ENCODE data around the gene IL26.
"Not testable (repeated sequence)": the region's sequence is repeated elsewhere in the genome, so short reads cannot be mapped to it uniquely, and the experiment has no call there.

The IL26 gene

GRCh38 chr12:68176257-68176656, 49.4 kb downstream of the IL26 start:
- no peak overlapping the region for H2BK5ac ChIP-seq (ENCODE audit: low read length)
- H2BK12ac ChIP-seq (ENCODE audit: low read length) = no peak overlapping the region
- H4K91ac ChIP-seq (ENCODE audit: low read depth, low read length, poor library complexity) = no peak overlapping the region
- H3K9ac ChIP-seq (ENCODE audit: low read depth, low read length, poor library complexity) = no peak overlapping the region
- H3K27ac ChIP-seq (replicated peaks; ENCODE audit: low read length) = no peak overlapping the region
- peaks cover 0 to 3% of the 10 kb centered on the region in 2 donors for H3K4me1 ChIP-seq (ENCODE audit: control insufficient read depth in 2 of 2, insufficient read depth in 1 of 2, low read depth in 1 of 2, low read length in 2 of 2)
- no peak overlapping the region for H4K8ac ChIP-seq (ENCODE audit: low read depth, low read length)
- H3K79me1 ChIP-seq (ENCODE audit: low read depth, low read length) = no peaks in the 10 kb centered on the region
- no peak overlapping the region for H2BK15ac ChIP-seq (ENCODE audit: low read length)
- H3K4me2 ChIP-seq (ENCODE audit: insufficient read depth, low read length, poor library complexity, severe bottlenecking) = no peak overlapping the region
- H3K36me3 ChIP-seq (replicated peaks in 1 of 2; ENCODE audit: control insufficient read depth in 2 of 2, insufficient read depth in 2 of 2, low read length in 2 of 2) = no peaks in the 10 kb centered on the region
- no peak overlapping the region for H2AFZ ChIP-seq (ENCODE audit: low read length)
- no peak overlapping the region for H3K14ac ChIP-seq (ENCODE audit: low read length)
- H3K4ac ChIP-seq (ENCODE audit: low read length) = no peak overlapping the region
- no peak overlapping the region for H3K23ac ChIP-seq (ENCODE audit: low read depth, low read length, poor library complexity)
- no peak overlapping the region for H3K18ac ChIP-seq (ENCODE audit: low read length)
- H3K27me3 ChIP-seq (ENCODE audit: control insufficient read depth in 3 of 3, insufficient read depth in 3 of 3, low read depth in 1 of 3, low read length in 3 of 3) = no peaks in the 10 kb centered on the region
- no peak overlapping the region for H2BK120ac ChIP-seq (ENCODE audit: low read depth, low read length)
- H3K9me3 ChIP-seq (replicated peaks in 1 of 2; ENCODE audit: control insufficient read depth in 2 of 2, insufficient read depth in 1 of 2, low read depth in 1 of 2, low read length in 2 of 2) = no peaks in the 10 kb centered on the region
- H3K4me3 ChIP-seq (ENCODE audit: low read length in 2 of 2) = no peak overlapping the region
- no peak for DNase-seq (ENCODE audit: low spot score)
- no peak overlapping the region for H2AK5ac ChIP-seq (ENCODE audit: low read depth, low read length)

GRCh38 chr12:68175557-68176061, 50.0 kb downstream of the IL26 start:
- Histone ChIP-seq H3K4me3 (ENCODE audit: low read length in 2 of 2) (no peak overlapping the region), H3K4me2 (ENCODE audit: insufficient read depth, low read length, poor library complexity, severe bottlenecking) (no peak overlapping the region), H3K18ac (ENCODE audit: low read length) (no peak overlapping the region), H3K36me3 (replicated peaks in 1 of 2; ENCODE audit: control insufficient read depth in 2 of 2, insufficient read depth in 2 of 2, low read length in 2 of 2) (no peaks in the 10 kb centered on the region), H3K9ac (ENCODE audit: low read depth, low read length, poor library complexity) (no peak overlapping the region), H4K91ac (ENCODE audit: low read depth, low read length, poor library complexity) (no peak overlapping the region), H3K4ac (ENCODE audit: low read length) (no peak overlapping the region), H2BK12ac (ENCODE audit: low read length) (no peak overlapping the region), H2AFZ (ENCODE audit: low read length) (no peak overlapping the region), H4K8ac (ENCODE audit: low read depth, low read length) (no peak overlapping the region), H3K27ac (replicated peaks; ENCODE audit: low read length) (no peak overlapping the region), H2BK15ac (ENCODE audit: low read length) (no peak overlapping the region), H3K27me3 (ENCODE audit: control insufficient read depth in 3 of 3, insufficient read depth in 3 of 3, low read depth in 1 of 3, low read length in 3 of 3) (no peaks in the 10 kb centered on the region), H2BK5ac (ENCODE audit: low read length) (no peak overlapping the region), H3K23ac (ENCODE audit: low read depth, low read length, poor library complexity) (no peak overlapping the region), H3K79me1 (ENCODE audit: low read depth, low read length) (no peaks in the 10 kb centered on the region), H3K4me1 (ENCODE audit: control insufficient read depth in 2 of 2, insufficient read depth in 1 of 2, low read depth in 1 of 2, low read length in 2 of 2) (peaks cover 0 to 3% of the 10 kb centered on the region in 2 donors), H3K9me3 (replicated peaks in 1 of 2; ENCODE audit: control insufficient read depth in 2 of 2, insufficient read depth in 1 of 2, low read depth in 1 of 2, low read length in 2 of 2) (no peaks in the 10 kb centered on the region), H2AK5ac (ENCODE audit: low read depth, low read length) (no peak overlapping the region), H3K14ac (ENCODE audit: low read length) (no peak overlapping the region), H2BK120ac (ENCODE audit: low read depth, low read length) (no peak overlapping the region)
- no CpG with 5 or more reads among the region's 4 CpGs for WGBS, 2 donors (ENCODE audit: extremely low coverage in 2 of 2, insufficient read length in 2 of 2, insufficient replicate concordance in 1 of 2)
- no peak for DNase-seq (ENCODE audit: low spot score)

GRCh38 chr12:68174761-68175160, 50.8 kb downstream of the IL26 start:
- H3K4ac ChIP-seq (ENCODE audit: low read length); H3K27ac ChIP-seq (replicated peaks; ENCODE audit: low read length); H3K36me3 ChIP-seq (replicated peaks in 1 of 2; ENCODE audit: control insufficient read depth in 2 of 2, insufficient read depth in 2 of 2, low read length in 2 of 2); H3K27me3 ChIP-seq (ENCODE audit: control insufficient read depth in 3 of 3, insufficient read depth in 3 of 3, low read depth in 1 of 3, low read length in 3 of 3); H2BK5ac ChIP-seq (ENCODE audit: low read length); H4K8ac ChIP-seq (ENCODE audit: low read depth, low read length); H3K9ac ChIP-seq (ENCODE audit: low read depth, low read length, poor library complexity); H2AK5ac ChIP-seq (ENCODE audit: low read depth, low read length); H2BK120ac ChIP-seq (ENCODE audit: low read depth, low read length); DNase-seq (ENCODE audit: low spot score); H3K9me3 ChIP-seq (replicated peaks in 1 of 2; ENCODE audit: control insufficient read depth in 2 of 2, insufficient read depth in 1 of 2, low read depth in 1 of 2, low read length in 2 of 2); H3K4me1 ChIP-seq (ENCODE audit: control insufficient read depth in 2 of 2, insufficient read depth in 1 of 2, low read depth in 1 of 2, low read length in 2 of 2); H3K14ac ChIP-seq (ENCODE audit: low read length); H2BK12ac ChIP-seq (ENCODE audit: low read length); H4K91ac ChIP-seq (ENCODE audit: low read depth, low read length, poor library complexity); H3K18ac ChIP-seq (ENCODE audit: low read length); H2AFZ ChIP-seq (ENCODE audit: low read length); H3K23ac ChIP-seq (ENCODE audit: low read depth, low read length, poor library complexity); H3K4me3 ChIP-seq (ENCODE audit: low read length in 2 of 2); H3K79me1 ChIP-seq (ENCODE audit: low read depth, low read length); H2BK15ac ChIP-seq (ENCODE audit: low read length); H3K4me2 ChIP-seq (ENCODE audit: insufficient read depth, low read length, poor library complexity, severe bottlenecking): not testable (repeated sequence)
- WGBS, 2 donors (ENCODE audit: extremely low coverage in 2 of 2, insufficient read length in 2 of 2, insufficient replicate concordance in 1 of 2) = no CpG with 5 or more reads among the region's 3 CpGs

GRCh38 chr12:68173792-68174191, 51.8 kb downstream of the IL26 start:
- Histone ChIP-seq H3K4me3 (ENCODE audit: low read length in 2 of 2) (no peak overlapping the region), H2AK5ac (ENCODE audit: low read depth, low read length) (no peak overlapping the region), H2BK120ac (ENCODE audit: low read depth, low read length) (no peak overlapping the region), H3K18ac (ENCODE audit: low read length) (no peak overlapping the region), H2AFZ (ENCODE audit: low read length) (no peak overlapping the region), H3K23ac (ENCODE audit: low read depth, low read length, poor library complexity) (no peak overlapping the region), H3K9ac (ENCODE audit: low read depth, low read length, poor library complexity) (no peak overlapping the region), H2BK15ac (ENCODE audit: low read length) (no peak overlapping the region), H3K36me3 (replicated peaks in 1 of 2; ENCODE audit: control insufficient read depth in 2 of 2, insufficient read depth in 2 of 2, low read length in 2 of 2) (no peaks in the 10 kb centered on the region), H3K4ac (ENCODE audit: low read length) (no peak overlapping the region), H2BK5ac (ENCODE audit: low read length) (no peak overlapping the region), H3K9me3 (replicated peaks in 1 of 2; ENCODE audit: control insufficient read depth in 2 of 2, insufficient read depth in 1 of 2, low read depth in 1 of 2, low read length in 2 of 2) (no peaks in the 10 kb centered on the region), H3K27me3 (ENCODE audit: control insufficient read depth in 3 of 3, insufficient read depth in 3 of 3, low read depth in 1 of 3, low read length in 3 of 3) (no peaks in the 10 kb centered on the region), H3K4me1 (ENCODE audit: control insufficient read depth in 2 of 2, insufficient read depth in 1 of 2, low read depth in 1 of 2, low read length in 2 of 2) (peaks cover 0 to 3% of the 10 kb centered on the region in 2 donors), H4K91ac (ENCODE audit: low read depth, low read length, poor library complexity) (no peak overlapping the region), H4K8ac (ENCODE audit: low read depth, low read length) (no peak overlapping the region), H3K79me1 (ENCODE audit: low read depth, low read length) (no peaks in the 10 kb centered on the region), H3K4me2 (ENCODE audit: insufficient read depth, low read length, poor library complexity, severe bottlenecking) (no peak overlapping the region), H3K27ac (replicated peaks; ENCODE audit: low read length) (no peak overlapping the region), H3K14ac (ENCODE audit: low read length) (no peak overlapping the region), H2BK12ac (ENCODE audit: low read length) (no peak overlapping the region)
- DNase-seq (ENCODE audit: low spot score) = no peak

Measured in neuronal stem cell (in vitro differentiated cells).